ENCODE results near the gene MAST4.

DNA sequence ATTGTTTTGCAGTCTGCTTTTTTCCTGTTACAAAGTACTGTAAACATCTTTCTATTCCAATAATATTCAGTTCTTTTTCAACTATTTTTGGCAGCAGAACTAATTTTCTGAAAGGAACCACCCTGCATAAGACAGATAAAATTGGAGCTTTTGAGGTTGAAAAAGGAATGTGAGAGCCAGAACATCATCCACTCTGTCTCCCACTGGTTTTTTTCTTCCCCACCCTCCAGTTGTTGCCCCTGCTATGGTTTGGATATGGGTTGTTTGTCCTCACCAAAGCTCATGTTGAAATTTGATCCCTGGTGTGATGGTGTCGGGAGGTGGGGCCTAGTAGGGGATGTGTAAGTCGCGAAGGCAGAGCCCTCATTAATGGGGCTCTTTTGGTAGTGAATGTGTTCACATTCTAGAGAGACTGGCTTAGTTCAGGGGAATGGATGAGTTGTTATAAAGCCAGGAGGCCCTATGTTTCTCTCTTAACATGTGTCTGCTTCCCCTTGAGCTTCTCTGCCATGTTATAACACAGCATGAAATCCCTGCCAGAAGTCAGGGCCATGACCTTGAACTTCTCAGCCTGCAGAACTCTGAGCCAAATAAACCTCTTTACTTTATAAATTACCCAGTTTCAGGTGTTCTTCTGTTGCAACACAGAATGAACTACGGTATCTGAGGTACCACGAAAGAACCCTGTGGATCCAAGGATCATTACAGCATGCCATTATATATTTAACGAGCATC lies 34.8 kb upstream of the MAST4 start:
- no peak for TF ChIP-seq BACH1 (IDR thresholded peaks at IDR 0.05; ENCODE audit: low read length)
- TF ChIP-seq, protein P1, sequence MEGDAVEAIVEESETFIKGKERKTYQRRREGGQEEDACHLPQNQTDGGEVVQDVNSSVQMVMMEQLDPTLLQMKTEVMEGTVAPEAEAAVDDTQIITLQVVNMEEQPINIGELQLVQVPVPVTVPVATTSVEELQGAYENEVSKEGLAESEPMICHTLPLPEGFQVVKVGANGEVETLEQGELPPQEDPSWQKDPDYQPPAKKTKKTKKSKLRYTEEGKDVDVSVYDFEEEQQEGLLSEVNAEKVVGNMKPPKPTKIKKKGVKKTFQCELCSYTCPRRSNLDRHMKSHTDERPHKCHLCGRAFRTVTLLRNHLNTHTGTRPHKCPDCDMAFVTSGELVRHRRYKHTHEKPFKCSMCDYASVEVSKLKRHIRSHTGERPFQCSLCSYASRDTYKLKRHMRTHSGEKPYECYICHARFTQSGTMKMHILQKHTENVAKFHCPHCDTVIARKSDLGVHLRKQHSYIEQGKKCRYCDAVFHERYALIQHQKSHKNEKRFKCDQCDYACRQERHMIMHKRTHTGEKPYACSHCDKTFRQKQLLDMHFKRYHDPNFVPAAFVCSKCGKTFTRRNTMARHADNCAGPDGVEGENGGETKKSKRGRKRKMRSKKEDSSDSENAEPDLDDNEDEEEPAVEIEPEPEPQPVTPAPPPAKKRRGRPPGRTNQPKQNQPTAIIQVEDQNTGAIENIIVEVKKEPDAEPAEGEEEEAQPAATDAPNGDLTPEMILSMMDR (IDR thresholded peaks at IDR 0.05; ENCODE audit: control extremely low read depth in 1 of 3, insufficient read depth in 1 of 3, low read depth in 1 of 3, low read length in 3 of 3), result no peak

All from H1 (cell line).